Measurements from ENCODE around the gene MECP2. TPM values are rescaled to one million over a fixed set of nuclear protein-coding genes. Genes with fewer than 3 reads are reported as not detected.

MECP2 gene
- total RNA-seq, 2 donors from 2014 or later: 34.4 to 35.3 TPM

DNA sequence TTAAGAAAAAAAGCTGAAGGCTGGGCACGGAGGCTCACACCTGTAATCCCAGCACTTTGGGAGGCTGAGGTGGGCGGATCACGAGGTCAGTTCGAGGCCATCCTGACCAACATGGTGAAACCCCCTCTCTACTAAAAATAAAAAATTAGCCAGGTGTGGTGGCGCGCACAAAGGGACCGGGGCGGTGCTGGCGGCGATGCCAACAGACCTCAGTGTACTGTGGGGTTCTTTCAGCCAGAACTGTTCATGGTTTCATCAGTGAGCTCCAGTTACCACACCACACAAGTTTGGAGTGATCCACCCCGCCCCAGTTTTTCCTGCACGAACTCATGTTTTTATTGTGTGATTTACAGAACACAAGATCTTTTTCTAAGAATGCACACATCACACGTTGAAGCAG, 56.7 kb downstream of the MECP2 start:
- Mint-ChIP-seq H3K4me3 (no peak overlapping the region), H3K36me3 (ENCODE audit: low read depth) (peaks cover 19% of the 10 kb centered on the region), H3K4me1 (peaks cover under 1% of the 10 kb centered on the region), H3K27ac (no peak overlapping the region), H3K27me3 (ENCODE audit: insufficient read depth) (no peaks in the 10 kb centered on the region), H3K9me3 (peaks cover 67% of the 10 kb centered on the region)
- TF ChIP-seq, protein P1, sequence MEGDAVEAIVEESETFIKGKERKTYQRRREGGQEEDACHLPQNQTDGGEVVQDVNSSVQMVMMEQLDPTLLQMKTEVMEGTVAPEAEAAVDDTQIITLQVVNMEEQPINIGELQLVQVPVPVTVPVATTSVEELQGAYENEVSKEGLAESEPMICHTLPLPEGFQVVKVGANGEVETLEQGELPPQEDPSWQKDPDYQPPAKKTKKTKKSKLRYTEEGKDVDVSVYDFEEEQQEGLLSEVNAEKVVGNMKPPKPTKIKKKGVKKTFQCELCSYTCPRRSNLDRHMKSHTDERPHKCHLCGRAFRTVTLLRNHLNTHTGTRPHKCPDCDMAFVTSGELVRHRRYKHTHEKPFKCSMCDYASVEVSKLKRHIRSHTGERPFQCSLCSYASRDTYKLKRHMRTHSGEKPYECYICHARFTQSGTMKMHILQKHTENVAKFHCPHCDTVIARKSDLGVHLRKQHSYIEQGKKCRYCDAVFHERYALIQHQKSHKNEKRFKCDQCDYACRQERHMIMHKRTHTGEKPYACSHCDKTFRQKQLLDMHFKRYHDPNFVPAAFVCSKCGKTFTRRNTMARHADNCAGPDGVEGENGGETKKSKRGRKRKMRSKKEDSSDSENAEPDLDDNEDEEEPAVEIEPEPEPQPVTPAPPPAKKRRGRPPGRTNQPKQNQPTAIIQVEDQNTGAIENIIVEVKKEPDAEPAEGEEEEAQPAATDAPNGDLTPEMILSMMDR (conservative IDR thresholded peaks at IDR 0.05): no peak
- H3K27me3 ChIP-seq (ENCODE audit: control insufficient read depth, insufficient read depth, low read length, poor library complexity, severe bottlenecking): no peaks in the 10 kb centered on the region
- no peak overlapping the region for H3K9ac ChIP-seq (ENCODE audit: extremely low read depth, low read length, poor library complexity, severe bottlenecking)
- H3K9me3 ChIP-seq (ENCODE audit: control insufficient read depth, low read length): no peaks in the 10 kb centered on the region
- H3K36me3 ChIP-seq (ENCODE audit: control insufficient read depth, insufficient read depth, low read length): no peaks in the 10 kb centered on the region
- no peaks in the 10 kb centered on the region for H3K4me1 ChIP-seq (ENCODE audit: control insufficient read depth, insufficient read depth, low read length)
- no peak for DNase-seq
- no peak overlapping the region for H3K4me3 ChIP-seq (ENCODE audit: low read length)
- 98 to 100% methylated on average over 1 to 8 of the region's 13 CpGs for WGBS, 2 experiments (ENCODE audit: insufficient coverage in 1 of 2, insufficient read length in 1 of 2)
- H3K27ac ChIP-seq (ENCODE audit: low read depth, low read length): no peak overlapping the region

GRCh38 chrX:154040307-154040756, 57.2 kb downstream of the MECP2 start:
- Mint-ChIP-seq H3K27ac (no peak overlapping the region), H3K36me3 (ENCODE audit: low read depth) (peaks cover 19% of the 10 kb centered on the region), H3K4me1 (no peaks in the 10 kb centered on the region), H3K9me3 (peaks cover 67% of the 10 kb centered on the region), H3K4me3 (no peak overlapping the region), H3K27me3 (ENCODE audit: insufficient read depth) (no peaks in the 10 kb centered on the region)
- H3K36me3 ChIP-seq (ENCODE audit: control insufficient read depth, insufficient read depth, low read length): no peaks in the 10 kb centered on the region
- H3K27me3 ChIP-seq (ENCODE audit: control insufficient read depth, insufficient read depth, low read length, poor library complexity, severe bottlenecking): no peaks in the 10 kb centered on the region
- no peaks in the 10 kb centered on the region for H3K4me1 ChIP-seq (ENCODE audit: control insufficient read depth, insufficient read depth, low read length)
- TF ChIP-seq, protein P1 (conservative IDR thresholded peaks at IDR 0.05): no peak
- no peak overlapping the region for H3K9ac ChIP-seq (ENCODE audit: extremely low read depth, low read length, poor library complexity, severe bottlenecking)
- H3K9me3 ChIP-seq (ENCODE audit: control insufficient read depth, low read length): no peaks in the 10 kb centered on the region
- 92 to 100% methylated on average over 2 to 7 of the region's 7 CpGs for WGBS, 2 experiments (ENCODE audit: insufficient coverage in 1 of 2, insufficient read length in 1 of 2)
- DNase-seq: no peak
- H3K4me3 ChIP-seq (ENCODE audit: low read length): no peak overlapping the region
- H3K27ac ChIP-seq (ENCODE audit: low read depth, low read length): no peak overlapping the region

- H3K36me3 Mint-ChIP-seq (ENCODE audit: low read depth): peaks cover 21% of the 10 kb centered on the region
- DNase-seq: no peak
- no peak overlapping the region for H3K4me3 ChIP-seq (ENCODE audit: low read length)
- TF ChIP-seq, protein P1 (conservative IDR thresholded peaks at IDR 0.05): no peak
- no peaks in the 10 kb centered on the region for H3K27me3 Mint-ChIP-seq (ENCODE audit: insufficient read depth)
- no peak overlapping the region for H3K27ac ChIP-seq (ENCODE audit: low read depth, low read length)
- no peak overlapping the region for H3K9ac ChIP-seq (ENCODE audit: extremely low read depth, low read length, poor library complexity, severe bottlenecking)
- H3K4me3 Mint-ChIP-seq: no peak overlapping the region
- no peaks in the 10 kb centered on the region for H3K4me1 Mint-ChIP-seq
- H3K27me3 ChIP-seq (ENCODE audit: control insufficient read depth, insufficient read depth, low read length, poor library complexity, severe bottlenecking): no peaks in the 10 kb centered on the region
- WGBS, 2 experiments (ENCODE audit: insufficient coverage in 1 of 2, insufficient read length in 1 of 2): 83 to 95% methylated on average over 1 to 11 of the region's 11 CpGs
- H3K9me3 ChIP-seq (ENCODE audit: control insufficient read depth, low read length): no peaks in the 10 kb centered on the region
- no peak overlapping the region for H3K27ac Mint-ChIP-seq
- peaks cover 4% of the 10 kb centered on the region for H3K36me3 ChIP-seq (ENCODE audit: control insufficient read depth, insufficient read depth, low read length)
- no peaks in the 10 kb centered on the region for H3K4me1 ChIP-seq (ENCODE audit: control insufficient read depth, insufficient read depth, low read length)
- peaks cover 66% of the 10 kb centered on the region for H3K9me3 Mint-ChIP-seq
Observed at GRCh38 chrX:154039577-154039976, 57.9 kb downstream of the MECP2 start.

All from endodermal cell (in vitro differentiated cells).